ENCODE results near the gene FUBP1. TPM values are rescaled to one million over a fixed set of nuclear protein-coding genes. Genes with fewer than 3 reads are reported as not detected.
A peak's percentile ranks its signal among the peaks of the same experiment; 100 is the strongest.

The FUBP1 gene
- total and polyA plus RNA-seq, 2 donors (not counting 3 experiments of a cell fraction or from before 2014, with no cell fraction given), result 112 to 166 TPM

GRCh38 chr1:78005448-78005722 lies 26.5 kb upstream of the FUBP1 start:
- no peak for FAIRE-seq
- dilution Hi-C loops (cut with MboI; ENCODE audit: extremely low pct_ligation_motif_present, low sequenced_read_pairs), result no loop called here
- Histone ChIP-seq H3K27me3 (ENCODE audit: control insufficient read depth in 2 of 2, insufficient read depth in 2 of 2, low read length in 2 of 2) (no peaks in the 10 kb centered on the region), H3K27ac (ENCODE audit: insufficient read depth, low read depth, low read length) (peak overlapping the region; percentile 82), H3K79me2 (ENCODE audit: control insufficient read depth, insufficient read depth, low read length) (peaks cover 61% of the 10 kb centered on the region), H4K20me1 (replicated peaks; ENCODE audit: control insufficient read depth, extremely low read depth, insufficient read depth, low read length) (peaks cover 5% of the 10 kb centered on the region), H3K4me1 (ENCODE audit: control insufficient read depth, extremely low read depth, insufficient read depth, low read length) (peaks cover 34% of the 10 kb centered on the region), H2AFZ (ENCODE audit: low read depth, low read length) (no peak overlapping the region), H3K4me2 (ENCODE audit: insufficient read depth, low read length) (peak overlapping the region; percentile 100), H3K9ac (replicated peaks; ENCODE audit: extremely low read depth, insufficient read depth, low read length) (peak overlapping the region; percentile 98), H3K36me3 (ENCODE audit: control insufficient read depth in 2 of 2, extremely low read depth in 1 of 2, insufficient read depth in 2 of 2, low read length in 2 of 2) (peaks cover 0 to 2% of the 10 kb centered on the region in 2 experiments), H3K9me3 (replicated peaks; ENCODE audit: control insufficient read depth, insufficient read depth, low read length) (no peaks in the 10 kb centered on the region), H3K9me1 (replicated peaks; ENCODE audit: control insufficient read depth, extremely low read depth, insufficient read depth, low read length) (no peaks in the 10 kb centered on the region), H3K4me3 (replicated peaks in 1 of 3; ENCODE audit: insufficient read depth in 1 of 3, low read depth in 1 of 3, low read length in 3 of 3) (peak overlapping the region; percentile 69 to 99 (median 98))
- TF ChIP-seq POLR2AphosphoS5 (IDR thresholded peaks at IDR 0.05; ENCODE audit: insufficient read depth, low read depth, low read length), result no peak
- TF ChIP-seq, protein P1, sequence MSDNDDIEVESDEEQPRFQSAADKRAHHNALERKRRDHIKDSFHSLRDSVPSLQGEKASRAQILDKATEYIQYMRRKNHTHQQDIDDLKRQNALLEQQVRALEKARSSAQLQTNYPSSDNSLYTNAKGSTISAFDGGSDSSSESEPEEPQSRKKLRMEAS (IDR thresholded peaks at IDR 0.05; ENCODE audit: insufficient read depth, insufficient read length), result no peak
- no peak for TF ChIP-seq EZH2 (IDR thresholded peaks at IDR 0.05; ENCODE audit: borderline replicate concordance, low read depth, low read length, severe bottlenecking)
- no peak for DNase-seq (ENCODE audit: low read depth, low spot score)
- ChIA-PET POLR2A (interaction anchor here (0.5 to 3.9 kb wide), 19 partner anchors 10 to 126 kb away, joined by 3 to 122 read pairs (median 14); partner anchors contain the start of gene FUBP1), CTCF (interaction anchor here (1.0 to 15.7 kb wide), 13 partner anchors 24 to 126 kb away, joined by 3 to 250 read pairs (median 7); partner anchors contain the start of genes FUBP1 and NEXN)
- BruUV-seq (replicated peaks), result TSS peak; percentile 53
- intact Hi-C loops (cut with micrococcal nuclease), result loop anchor here (1.0 kb wide), 1 partner anchor 73 kb away; no protein-coding TSS in a partner anchor

- H3K79me2 ChIP-seq (ENCODE audit: control insufficient read depth, insufficient read depth, low read length), result peaks cover 56% of the 10 kb centered on the region
- intact Hi-C loops (cut with micrococcal nuclease) (loop anchor here (1.0 kb wide), 6 partner anchors 26 to 109 kb away; partner anchors contain the start of gene FUBP1), dilution Hi-C loops (cut with MboI; ENCODE audit: extremely low pct_ligation_motif_present, low sequenced_read_pairs) (no loop called here)
- TF ChIP-seq, protein P2, sequence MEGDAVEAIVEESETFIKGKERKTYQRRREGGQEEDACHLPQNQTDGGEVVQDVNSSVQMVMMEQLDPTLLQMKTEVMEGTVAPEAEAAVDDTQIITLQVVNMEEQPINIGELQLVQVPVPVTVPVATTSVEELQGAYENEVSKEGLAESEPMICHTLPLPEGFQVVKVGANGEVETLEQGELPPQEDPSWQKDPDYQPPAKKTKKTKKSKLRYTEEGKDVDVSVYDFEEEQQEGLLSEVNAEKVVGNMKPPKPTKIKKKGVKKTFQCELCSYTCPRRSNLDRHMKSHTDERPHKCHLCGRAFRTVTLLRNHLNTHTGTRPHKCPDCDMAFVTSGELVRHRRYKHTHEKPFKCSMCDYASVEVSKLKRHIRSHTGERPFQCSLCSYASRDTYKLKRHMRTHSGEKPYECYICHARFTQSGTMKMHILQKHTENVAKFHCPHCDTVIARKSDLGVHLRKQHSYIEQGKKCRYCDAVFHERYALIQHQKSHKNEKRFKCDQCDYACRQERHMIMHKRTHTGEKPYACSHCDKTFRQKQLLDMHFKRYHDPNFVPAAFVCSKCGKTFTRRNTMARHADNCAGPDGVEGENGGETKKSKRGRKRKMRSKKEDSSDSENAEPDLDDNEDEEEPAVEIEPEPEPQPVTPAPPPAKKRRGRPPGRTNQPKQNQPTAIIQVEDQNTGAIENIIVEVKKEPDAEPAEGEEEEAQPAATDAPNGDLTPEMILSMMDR (IDR thresholded peaks at IDR 0.05; ENCODE audit: extremely low read depth in 1 of 2, insufficient read depth in 1 of 2, low read depth in 1 of 2, low read length in 2 of 2), result no peak
- TF ChIP-seq EZH2 (IDR thresholded peaks at IDR 0.05; ENCODE audit: borderline replicate concordance, low read depth, low read length, severe bottlenecking) (no peak), FOS (IDR thresholded peaks at IDR 0.05; ENCODE audit: borderline replicate concordance, insufficient read depth, low read length) (no peak), POLR2A (IDR thresholded peaks at IDR 0.05; ENCODE audit: low read depth, low read length) (peak; percentile 94), JUN (IDR thresholded peaks at IDR 0.05; ENCODE audit: borderline replicate concordance, insufficient read depth, insufficient read length, low read depth) (no peak), GATA2 (IDR thresholded peaks at IDR 0.05; ENCODE audit: insufficient read depth, insufficient read length, low read depth, low read length) (no peak), POLR2AphosphoS5 (IDR thresholded peaks at IDR 0.05; ENCODE audit: insufficient read depth, low read depth, low read length) (peak; percentile 72)
- TF ChIP-seq, protein P1 (IDR thresholded peaks at IDR 0.05; ENCODE audit: insufficient read depth, insufficient read length), result no peak
- H2AFZ ChIP-seq (ENCODE audit: low read depth, low read length), result no peak within 1 kb of the TSS
- TSS peak; percentile 59 for BruUV-seq (replicated peaks)
- peak within 1 kb of the TSS; percentile 82 for H3K27ac ChIP-seq (ENCODE audit: insufficient read depth, low read depth, low read length)
- H3K27me3 ChIP-seq (ENCODE audit: control insufficient read depth in 2 of 2, insufficient read depth in 2 of 2, low read length in 2 of 2), result no peaks in the 10 kb centered on the region
- ChIA-PET CTCF (interaction anchor here (0.7 to 15.7 kb wide), 16 partner anchors 24 to 126 kb away, joined by 3 to 250 read pairs (median 6); partner anchors contain the start of genes FUBP1 and NEXN), POLR2A (interaction anchor here (0.5 to 3.9 kb wide), 28 partner anchors 9 to 214 kb away, joined by 3 to 122 read pairs (median 10); partner anchors contain the start of gene FUBP1)
- H3K36me3 ChIP-seq (ENCODE audit: control insufficient read depth in 2 of 2, extremely low read depth in 1 of 2, insufficient read depth in 2 of 2, low read length in 2 of 2), result peaks cover 0 to under 1% of the 10 kb centered on the region in 2 experiments
- FAIRE-seq, result peak; percentile 88
- H3K4me2 ChIP-seq (ENCODE audit: insufficient read depth, low read length), result peak within 1 kb of the TSS; percentile 100
- no peaks in the 10 kb centered on the region for H3K9me3 ChIP-seq (replicated peaks; ENCODE audit: control insufficient read depth, insufficient read depth, low read length)
- peak within 1 kb of the TSS; percentile 98 for H3K9ac ChIP-seq (replicated peaks; ENCODE audit: extremely low read depth, insufficient read depth, low read length)
- H3K4me1 ChIP-seq (ENCODE audit: control insufficient read depth, extremely low read depth, insufficient read depth, low read length), result peaks cover 29% of the 10 kb centered on the region
- no peaks in the 10 kb centered on the region for H3K9me1 ChIP-seq (replicated peaks; ENCODE audit: control insufficient read depth, extremely low read depth, insufficient read depth, low read length)
- peak; percentile 98 for DNase-seq (ENCODE audit: low read depth, low spot score)
- H3K4me3 ChIP-seq (replicated peaks in 1 of 3; ENCODE audit: insufficient read depth in 1 of 3, low read depth in 1 of 3, low read length in 3 of 3), result peak within 1 kb of the TSS; percentile 69 to 99 (median 98)
- peaks cover 5% of the 10 kb centered on the region for H4K20me1 ChIP-seq (replicated peaks; ENCODE audit: control insufficient read depth, extremely low read depth, insufficient read depth, low read length)
Observed at GRCh38 chr1:78004719-78005447, 26.0 kb upstream of the FUBP1 start, which contains the start of gene DNAJB4. DNAJB4 (plus strand) TSS chr1:78004939; CDS start chr1:78005111, 172 bp downstream.
